H1 (cell line): ENCODE data around the gene NAE1. TPM values are rescaled to one million over a fixed set of nuclear protein-coding genes. Genes with fewer than 3 reads are reported as not detected.

Experiments used
- CTCF ChIA-PET: fragments of 300-600 bp; sonication (Branson Sonifier 250); formaldehyde crosslinking; loops from one replicate; lab custom pipeline; 2021; ENCODE audit not compliant: partially characterized antibody; lab: Charles Lee
- POLR2A ChIA-PET: fragments of 300-600 bp; sonication (Branson Sonifier 250); formaldehyde crosslinking; loops from one replicate; lab custom pipeline; 2021; ENCODE audit warnings: inconsistent platforms; ENCODE audit not compliant: partially characterized antibody; lab: Charles Lee
- DNase-seq, 2 experiments: peaks; one replicate each; pipeline versions ENCODE4 v3.0.0 to v3.0.0-alpha.2; 2010 to 2022; ENCODE audit warnings: low spot score in 2 of 2, low read depth in 1 of 2, mixed read lengths in 1 of 2
- FAIRE-seq: peaks from 2 replicates; lab custom pipeline; 2011; peaks lifted over from hg19 to GRCh38; lab: Jason Lieb, UNC
- H2AFZ ChIP-seq: 2 replicates; pipeline ENCODE4 v1.8.1; 2012; ENCODE audit warnings: low read length, inconsistent platforms
- H2AK5ac ChIP-seq: 2 replicates; pipeline ENCODE4 v1.6.1; 2013; ENCODE audit warnings: low read depth, low read length
- H2BK120ac ChIP-seq: replicated peaks from 2 replicates; pipeline ENCODE3; 2013; ENCODE audit warnings: low read depth, low read length, inconsistent platforms
- H2BK12ac ChIP-seq: 2 replicates; pipeline ENCODE4 v1.6.1; 2013; ENCODE audit warnings: low read depth, low read length
- H2BK15ac ChIP-seq: 2 replicates; pipeline ENCODE4 v1.6.1; 2013; ENCODE audit warnings: low read length
- H2BK20ac ChIP-seq: 2 replicates; pipeline ENCODE4 v1.6.1; 2013; ENCODE audit warnings: low read length
- H2BK5ac ChIP-seq: 2 replicates; pipeline ENCODE4 v1.6.1; 2013; ENCODE audit warnings: low read depth, low read length
- H3K14ac ChIP-seq: 2 replicates; pipeline ENCODE4 v1.6.1; 2013; ENCODE audit warnings: inconsistent platforms; ENCODE audit not compliant: insufficient read length
- H3K18ac ChIP-seq: 2 replicates; pipeline ENCODE4 v1.6.1; 2013; ENCODE audit warnings: low read length; ENCODE audit errors: extremely low read depth
- H3K23ac ChIP-seq: 2 replicates; pipeline ENCODE4 v1.6.1; 2013; ENCODE audit warnings: inconsistent platforms; ENCODE audit not compliant: insufficient read length
- H3K23me2 ChIP-seq: 2 replicates; pipeline ENCODE4 v1.6.1; 2013; ENCODE audit warnings: low read depth, low read length
- H3K27ac ChIP-seq: 2 replicates; pipeline ENCODE4 v1.6.1; 2011; ENCODE audit warnings: low read depth, low read length, inconsistent platforms
- H3K27me3 ChIP-seq, 4 experiments: replicated peaks in 1 of 4; 1 replicate in 1 of 4; 2 replicates in 3 of 4; pipeline versions ENCODE4 v1.6.1 to v1.8.1; 2011 to 2013; ENCODE audit warnings: low read length in 3 of 4, mild to moderate bottlenecking in 3 of 4, inconsistent platforms in 2 of 4, mixed read lengths in 2 of 4, moderate library complexity in 1 of 4; ENCODE audit not compliant: control insufficient read depth in 3 of 4, insufficient read depth in 3 of 4; ENCODE audit errors: extremely low read depth in 1 of 4
- H3K36me3 ChIP-seq, 4 experiments: 2 replicates each; pipeline versions ENCODE4 v1.6.1 to v1.8.1; 2011 to 2013; ENCODE audit warnings: mild to moderate bottlenecking in 4 of 4, low read length in 3 of 4, moderate library complexity in 2 of 4, control low read depth in 1 of 4, inconsistent platforms in 1 of 4; ENCODE audit not compliant: insufficient read depth in 4 of 4, control insufficient read depth in 2 of 4
- H3K4ac ChIP-seq: replicated peaks from 2 replicates; pipeline ENCODE3; 2013; ENCODE audit warnings: low read length, low read depth, mixed read lengths, inconsistent platforms; ENCODE audit not compliant: insufficient read length
- H3K4me1 ChIP-seq, 4 experiments: replicated peaks in 1 of 4; 1 replicate in 1 of 4; 2 replicates in 3 of 4; pipeline versions ENCODE4 v1.6.1 to v1.8.1; 2011 to 2013; ENCODE audit warnings: low read length in 3 of 4, inconsistent platforms in 2 of 4, mixed read lengths in 1 of 4; ENCODE audit not compliant: insufficient read depth in 4 of 4, control insufficient read depth in 3 of 4
- H3K4me2 ChIP-seq, 2 experiments: 2 replicates each; pipeline versions ENCODE4 v1.6.1 to v1.8.1; 2011 to 2013; ENCODE audit warnings: low read depth in 2 of 2, low read length in 2 of 2, control low read depth in 1 of 2, inconsistent platforms in 1 of 2, mild to moderate bottlenecking in 1 of 2; ENCODE audit not compliant: insufficient read depth in 1 of 2
- H3K4me3 ChIP-seq, 4 experiments: fragments of 200-600, 300-600 bp in 1 of 4; sonication (generic), shearing (Covaris generic), sonication (Bioruptor Twin) in 1 of 4; 2 replicates each; pipeline versions ENCODE4 v1.5.1 to v1.8.1; 2011 to 2016; ENCODE audit warnings: low read length in 4 of 4, low read depth in 3 of 4, control low read depth in 2 of 4, inconsistent platforms in 2 of 4, mild to moderate bottlenecking in 2 of 4, mixed read lengths in 1 of 4, moderate library complexity in 1 of 4; ENCODE audit not compliant: insufficient read depth in 2 of 4; ENCODE audit errors: extremely low read depth in 1 of 4
- H3K56ac ChIP-seq: replicated peaks from 2 replicates; pipeline ENCODE3; 2013; ENCODE audit warnings: low read depth, mild to moderate bottlenecking, mixed read lengths, low read length, inconsistent platforms; ENCODE audit not compliant: insufficient read length
- H3K79me1 ChIP-seq: 2 replicates; pipeline ENCODE4 v1.6.1; 2013; ENCODE audit warnings: low read depth, low read length, control low read depth
- H3K79me2 ChIP-seq, 2 experiments: 2 replicates each; pipeline versions ENCODE4 v1.6.1 to v1.8.1; 2012 to 2013; ENCODE audit warnings: low read length in 2 of 2, mild to moderate bottlenecking in 2 of 2, inconsistent platforms in 1 of 2; ENCODE audit not compliant: insufficient read depth in 2 of 2, control insufficient read depth in 1 of 2
- H3K9ac ChIP-seq, 4 experiments: replicated peaks in 1 of 4; 1 replicate in 1 of 4; 2 replicates in 3 of 4; pipeline versions ENCODE4 v1.6.1 to v1.8.1; 2011 to 2013; ENCODE audit warnings: low read depth in 3 of 4, low read length in 3 of 4, control low read depth in 2 of 4, mild to moderate bottlenecking in 2 of 4, moderate library complexity in 2 of 4, inconsistent platforms in 1 of 4; ENCODE audit errors: extremely low read depth in 1 of 4
- H3K9me3 ChIP-seq, 2 experiments: 2 replicates each; pipeline versions ENCODE4 v1.6.1 to v1.8.1; 2012 to 2013; ENCODE audit warnings: mild to moderate bottlenecking in 2 of 2, moderate library complexity in 2 of 2, control low read depth in 1 of 2, inconsistent platforms in 1 of 2, low read depth in 1 of 2, low read length in 1 of 2, mixed read lengths in 1 of 2; ENCODE audit not compliant: insufficient read depth in 2 of 2
- H4K20me1 ChIP-seq, 2 experiments: replicated peaks in 1 of 2; 2 replicates each; pipeline versions ENCODE3 to v1.8.1; 2011 to 2013; ENCODE audit warnings: inconsistent platforms in 2 of 2, low read length in 2 of 2, mild to moderate bottlenecking in 1 of 2; ENCODE audit not compliant: insufficient read depth in 2 of 2, control insufficient read depth in 1 of 2
- H4K5ac ChIP-seq: 2 replicates; pipeline ENCODE4 v1.6.1; 2013; ENCODE audit warnings: low read length, low read depth, mixed read lengths, inconsistent platforms; ENCODE audit not compliant: insufficient read length
- H4K8ac ChIP-seq: 2 replicates; pipeline ENCODE4 v1.8.0; 2013; ENCODE audit warnings: mild to moderate bottlenecking, moderate library complexity, low read length, inconsistent platforms; ENCODE audit not compliant: insufficient read depth; ENCODE audit errors: extremely low read depth
- H4K91ac ChIP-seq: replicated peaks from 2 replicates; pipeline ENCODE3; 2013; ENCODE audit warnings: low read length, mixed read lengths, inconsistent platforms; ENCODE audit not compliant: insufficient read length
- CBX5 ChIP-seq: fragments of 300-800, 300-1000 bp; sonication (generic); IDR thresholded peaks from 2 replicates; pipeline ENCODE4 v1.7.1; 2016; ENCODE audit warnings: antibody characterized with exemption, low read length, low read depth
- FOSL1 ChIP-seq: IDR thresholded peaks from 2 replicates; pipeline ENCODE4 v1.6.1; 2011; ENCODE audit warnings: mild to moderate bottlenecking, low read depth, low read length, moderate library complexity; ENCODE audit not compliant: insufficient read depth
- JUN ChIP-seq: IDR thresholded peaks from 2 replicates; pipeline ENCODE4 v1.6.1; 2011; ENCODE audit warnings: low read depth, mild to moderate bottlenecking, improper control_type of control experiment, low read length
- POLR2AphosphoS5 ChIP-seq: IDR thresholded peaks from 2 replicates; pipeline ENCODE4 v1.6.1; 2011; ENCODE audit warnings: low read depth, low read length
- WGBS, 2 experiments: shearing (Covaris generic) in 1 of 2; methylation state at CpG; one replicate each; pipeline versions ENCODE4 v1.1.6 to v1.1.7; 2013 to 2015; ENCODE audit warnings: low lambda C conversion rate in 2 of 2, mixed read lengths in 2 of 2, inconsistent platforms in 1 of 2, low coverage in 1 of 2, missing lambda C conversion rate in 1 of 2; ENCODE audit not compliant: insufficient replicate concordance in 2 of 2, insufficient coverage in 1 of 2, insufficient read length in 1 of 2; ENCODE audit errors: extremely low coverage in 1 of 2, missing lambda C conversion rate in 1 of 2; 5-methylcytosine and 5-hydroxymethylcytosine counted together
- long read RNA-seq, 2 experiments: library from RNA in 1 of 2; library from capped mRNA in 1 of 2; stranded (forward); transcript quantifications; one replicate each; pipeline ENCODE4 v2.0.0, GENCODE V29; 2021; ENCODE audit warnings: inconsistent platforms in 1 of 2
- polyA minus RNA-seq, 3 experiments: library from RNA; depleted of rRNA, polyadenylated mRNA; stranded (reverse); fragments of >200 nt; gene quantifications; 1 replicate in 2 of 3; 2 replicates in 1 of 3; pipeline ENCODE4 v1.2.3, GENCODE V29; 2011
- polyA plus RNA-seq, 7 experiments: library from polyadenylated mRNA; depleted of rRNA in 3 of 7; stranded (reverse) in 5 of 7; unstranded in 2 of 7; fragments of >200 nt in 5 of 7; fragments of 200-250 nt in 2 of 7; gene quantifications; 1 replicate in 5 of 7; 2 replicates in 1 of 7; 4 replicates in 1 of 7; pipeline versions ENCODE4 v1.2.1 to v1.2.3, GENCODE V29; 2011 to 2013; ENCODE audit warnings: missing spikeins in 2 of 7, mixed read lengths in 2 of 7
- total RNA-seq: library from RNA; stranded (reverse); fragmentation: NEBNext Ultra II Directional; extraction: Animal tissue kit (Norgen Biotek cat#: 25700); gene quantifications from 2 replicates; pipeline ENCODE4 v1.2.1, GENCODE V29; 2021
- TF ChIP-seq, protein P1 (sequence below): IDR thresholded peaks from 2 replicates; pipeline ENCODE4 v1.6.1; 2011; ENCODE audit warnings: low read depth, mild to moderate bottlenecking, low read length; ENCODE audit not compliant: insufficient read depth

The NAE1 gene
- total RNA-seq: 145 and 155 TPM in 2 replicates
- 30.3 and 66.6 TPM in 2 replicates for polyA plus RNA-seq (2011; rRNA removed)
- polyA plus RNA-seq (2011; cell fraction: cytosol; rRNA removed): 89.8 TPM
- 18.4 TPM for polyA plus RNA-seq (2011; cell fraction: nucleus; rRNA removed)
- polyA plus RNA-seq (2012, experiment 1 of 2): 82.6 to 180 TPM (median 91.9 TPM) in 4 replicates
- polyA plus RNA-seq (2012, experiment 2 of 2): 11.6 TPM
- polyA plus RNA-seq (2013, experiment 1 of 2): 195 TPM
- polyA plus RNA-seq (2013, experiment 2 of 2): 199 TPM
- 34.3 and 62.0 TPM in 2 replicates for polyA minus RNA-seq (2011; rRNA and poly(A)+ RNA removed)
- polyA minus RNA-seq (2011; cell fraction: cytosol; rRNA and poly(A)+ RNA removed): 31.3 TPM
- 54.2 TPM for polyA minus RNA-seq (2011; cell fraction: nucleus; rRNA and poly(A)+ RNA removed)
- long read RNA-seq, experiment 1, transcript NAE1-203 (21 exons, 1,909 nt): minor isoform, 5 of 127 reads
- long read RNA-seq, experiment 1, transcript NAE1-201 (20 exons, 1,837 nt): major isoform, 24 of 127 reads
- long read RNA-seq, experiment 1, partial matches to known transcripts: 51 of 127 reads
- long read RNA-seq, experiment 1, other reads (novel, unspliced or antisense): 44 of 127 reads
- long read RNA-seq, experiment 2, transcript NAE1-203 (21 exons, 1,909 nt): minor isoform, 11 of 374 reads
- long read RNA-seq, experiment 2, transcript NAE1-204 (19 exons, 1,654 nt): minor isoform, 8 of 374 reads
- long read RNA-seq, experiment 2, transcript NAE1-201 (20 exons, 1,837 nt): major isoform, 272 of 374 reads
- long read RNA-seq, experiment 2, partial matches to known transcripts: 58 of 374 reads
- long read RNA-seq, experiment 2, other reads (novel, unspliced or antisense): 25 of 374 reads

DNA sequence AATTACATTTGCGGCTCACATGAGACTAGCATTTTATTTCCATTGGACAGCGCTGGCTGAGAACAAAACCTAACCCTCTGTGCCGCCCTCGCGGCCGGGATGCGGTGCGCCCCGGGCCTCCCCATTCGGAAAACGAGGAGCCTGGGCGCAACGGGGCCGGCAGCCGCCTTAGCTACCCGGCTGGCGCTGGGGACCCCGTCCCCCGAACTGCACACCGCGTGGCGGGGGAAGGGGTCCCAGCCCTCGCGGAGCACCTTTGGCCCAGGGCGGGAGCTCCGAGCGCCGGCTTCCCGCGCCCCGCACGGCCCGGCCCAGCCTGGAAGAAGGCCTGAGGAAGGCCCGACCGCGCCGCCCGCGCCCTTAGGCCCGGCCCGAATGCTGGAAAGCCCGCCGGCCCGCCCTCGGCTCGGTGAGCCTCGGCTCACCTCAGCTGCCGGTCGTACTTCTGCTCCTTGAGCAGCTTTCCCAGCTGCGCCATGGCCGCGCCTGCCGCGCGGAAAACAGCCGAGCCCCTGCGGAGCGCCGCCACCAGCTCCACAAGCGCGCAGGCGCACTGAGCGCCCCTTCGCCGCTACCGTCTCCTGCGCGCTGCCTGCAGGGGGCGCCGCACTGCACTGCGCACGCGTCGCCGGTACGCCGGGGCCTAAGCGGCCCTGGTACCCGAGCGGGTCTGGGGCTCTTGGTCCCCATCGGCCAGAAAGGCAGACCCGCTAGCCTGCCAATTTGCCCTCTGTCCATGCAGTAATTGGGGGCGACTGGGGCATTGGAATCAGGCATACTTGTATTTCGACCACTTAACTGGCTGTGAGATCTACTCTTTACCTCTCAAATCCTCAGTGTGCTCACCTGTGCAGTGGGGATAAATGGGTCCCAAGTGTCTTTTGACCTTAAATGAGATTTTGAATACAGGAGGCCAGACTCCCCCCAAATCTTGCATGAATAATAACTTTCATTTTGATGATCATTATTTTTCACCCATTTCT, at the start of gene NAE1:
NAE1 (minus strand) TSS at position 555 of the 983 bp plus-strand sequence; CDS start at position 478, 77 bp downstream.
- Histone ChIP-seq H3K9ac (peak within 1 kb of the TSS; percentile 65 to 98 (median 96)), H3K4me3 (peak within 1 kb of the TSS; percentile 66 to 86 (median 84)), H4K20me1 (peaks cover under 1 to 4% of the 10 kb centered on the region in 2 experiments), H4K8ac (peak within 1 kb of the TSS; percentile 97; the same call in 1 of the 2 replicates), H3K79me2 (peaks cover 6 to 44% of the 10 kb centered on the region in 2 experiments), H3K36me3 (peaks cover 5 to 26% (median 11%) of the 10 kb centered on the region in 4 experiments), H3K4me2 (peak within 1 kb of the TSS; percentile 63 to 79), H3K79me1 (peaks cover 2% of the 10 kb centered on the region; the same call in 1 of the 2 replicates), H3K4ac (no peak within 1 kb of the TSS), H3K4me1 (peaks cover 0 to 5% (median 3%) of the 10 kb centered on the region in 4 experiments; a peak in 2 of 7 replicates), H3K9me3 (no peaks in the 10 kb centered on the region), H2BK5ac (peak within 1 kb of the TSS; percentile 66; the same call in 1 of the 2 replicates), H4K5ac (peak within 1 kb of the TSS; percentile 48), H2BK20ac (no peak within 1 kb of the TSS), H3K56ac (peak within 1 kb of the TSS; percentile 62), H2AK5ac (no peak within 1 kb of the TSS), H3K23ac (no peak within 1 kb of the TSS), H2BK12ac (no peak within 1 kb of the TSS), H3K18ac (peak within 1 kb of the TSS; percentile 66; the same call in 1 of the 2 replicates), H3K14ac (no peak within 1 kb of the TSS), H3K27me3 (no peaks in the 10 kb centered on the region; a peak in 2 of 7 replicates), H4K91ac (peak within 1 kb of the TSS; percentile 40), H3K23me2 (peaks cover 3% of the 10 kb centered on the region; the same call in 1 of the 2 replicates), H2BK15ac (peak within 1 kb of the TSS; percentile 72; the same call in 1 of the 2 replicates), H2BK120ac (no peak within 1 kb of the TSS), H2AFZ (peak within 1 kb of the TSS; percentile 56; the same call in 1 of the 2 replicates), H3K27ac (peak within 1 kb of the TSS; percentile 93)
- WGBS, 2 experiments: 1% methylated on average over 68 of the region's 84 CpGs; no CpG with 5 or more reads in 1 of the 2 experiments
- no peak for FAIRE-seq
- peak; percentile 79 to 95 for DNase-seq
- ChIA-PET POLR2A (interaction anchor here (0.5 to 9.3 kb wide), 18 partner anchors 11 to 138 kb away, joined by 3 to 67 read pairs (median 6); partner anchors contain the start of genes CA7, DYNC1LI2 and PDP2), CTCF (interaction anchor here (0.6 to 14.3 kb wide), 31 partner anchors 8 to 562 kb away, joined by 3 to 162 read pairs (median 4); partner anchors contain the start of genes CA7, CIAO2B and TPPP3)
- peak; percentile 84 for TF ChIP-seq POLR2AphosphoS5
- TF ChIP-seq, protein P1, sequence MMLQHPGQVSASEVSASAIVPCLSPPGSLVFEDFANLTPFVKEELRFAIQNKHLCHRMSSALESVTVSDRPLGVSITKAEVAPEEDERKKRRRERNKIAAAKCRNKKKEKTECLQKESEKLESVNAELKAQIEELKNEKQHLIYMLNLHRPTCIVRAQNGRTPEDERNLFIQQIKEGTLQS: no peak
- TF ChIP-seq CBX5: no peak
- no peak for TF ChIP-seq JUN
- TF ChIP-seq FOSL1: no peak
